Measurements from ENCODE around the gene VGLL4. TPM values are rescaled to one million over a fixed set of nuclear protein-coding genes. Genes with fewer than 3 reads are reported as not detected.
"Not testable (repeated sequence)": the region's sequence is repeated elsewhere in the genome, so short reads cannot be mapped to it uniquely, and the experiment has no call there.

Gene VGLL4
- total RNA-seq, 4 donors from 2014 or later = 53.4 to 128 (median 58.2) TPM

GRCh38 chr3:11602239-11602840, 41.4 kb downstream of the VGLL4 start:
- H3K4me1 ChIP-seq = peaks cover 31 to 92% (median 45%) of the 10 kb centered on the region in 3 donors
- no peaks in the 10 kb centered on the region for H3K27me3 ChIP-seq
- WGBS, 2 donors (ENCODE audit: low coverage in 1 of 2) = 64 to 72% methylated on average over 11 of the region's 11 CpGs
- no peak for TF ChIP-seq POLR2A (IDR thresholded peaks at IDR 0.05)
- TF ChIP-seq POLR2AphosphoS5 (IDR thresholded peaks at IDR 0.05) = no peak
- TF ChIP-seq EP300 (IDR thresholded peaks at IDR 0.05) = no peak
- TF ChIP-seq, protein P1, sequence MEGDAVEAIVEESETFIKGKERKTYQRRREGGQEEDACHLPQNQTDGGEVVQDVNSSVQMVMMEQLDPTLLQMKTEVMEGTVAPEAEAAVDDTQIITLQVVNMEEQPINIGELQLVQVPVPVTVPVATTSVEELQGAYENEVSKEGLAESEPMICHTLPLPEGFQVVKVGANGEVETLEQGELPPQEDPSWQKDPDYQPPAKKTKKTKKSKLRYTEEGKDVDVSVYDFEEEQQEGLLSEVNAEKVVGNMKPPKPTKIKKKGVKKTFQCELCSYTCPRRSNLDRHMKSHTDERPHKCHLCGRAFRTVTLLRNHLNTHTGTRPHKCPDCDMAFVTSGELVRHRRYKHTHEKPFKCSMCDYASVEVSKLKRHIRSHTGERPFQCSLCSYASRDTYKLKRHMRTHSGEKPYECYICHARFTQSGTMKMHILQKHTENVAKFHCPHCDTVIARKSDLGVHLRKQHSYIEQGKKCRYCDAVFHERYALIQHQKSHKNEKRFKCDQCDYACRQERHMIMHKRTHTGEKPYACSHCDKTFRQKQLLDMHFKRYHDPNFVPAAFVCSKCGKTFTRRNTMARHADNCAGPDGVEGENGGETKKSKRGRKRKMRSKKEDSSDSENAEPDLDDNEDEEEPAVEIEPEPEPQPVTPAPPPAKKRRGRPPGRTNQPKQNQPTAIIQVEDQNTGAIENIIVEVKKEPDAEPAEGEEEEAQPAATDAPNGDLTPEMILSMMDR (IDR thresholded peaks at IDR 0.05) = no peak
- ATAC-seq = no peak
- H3K4me3 ChIP-seq = no peak overlapping the region
- H3K36me3 ChIP-seq = peaks cover 0 to 4% of the 10 kb centered on the region in 2 donors
- peak overlapping the region; percentile 86 to 93 (median 90) for H3K27ac ChIP-seq
- no peaks in the 10 kb centered on the region for H3K9me3 ChIP-seq

GRCh38 chr3:11601446-11602238, 42.1 kb downstream of the VGLL4 start:
- Histone ChIP-seq H3K36me3 (peaks cover 0 to 4% of the 10 kb centered on the region in 2 donors), H3K27ac (peak overlapping the region; percentile 86 to 93 (median 90)), H3K27me3 (no peaks in the 10 kb centered on the region), H3K4me1 (peaks cover 31 to 89% (median 45%) of the 10 kb centered on the region in 3 donors), H3K4me3 (no peak overlapping the region), H3K9me3 (no peaks in the 10 kb centered on the region)
- ATAC-seq = no peak
- TF ChIP-seq POLR2AphosphoS5 (IDR thresholded peaks at IDR 0.05) (peak; percentile 62), EP300 (IDR thresholded peaks at IDR 0.05) (no peak)
- WGBS, 2 donors (ENCODE audit: low coverage in 1 of 2) = 59 to 60% methylated on average over 11 to 12 of the region's 21 CpGs

DNA sequence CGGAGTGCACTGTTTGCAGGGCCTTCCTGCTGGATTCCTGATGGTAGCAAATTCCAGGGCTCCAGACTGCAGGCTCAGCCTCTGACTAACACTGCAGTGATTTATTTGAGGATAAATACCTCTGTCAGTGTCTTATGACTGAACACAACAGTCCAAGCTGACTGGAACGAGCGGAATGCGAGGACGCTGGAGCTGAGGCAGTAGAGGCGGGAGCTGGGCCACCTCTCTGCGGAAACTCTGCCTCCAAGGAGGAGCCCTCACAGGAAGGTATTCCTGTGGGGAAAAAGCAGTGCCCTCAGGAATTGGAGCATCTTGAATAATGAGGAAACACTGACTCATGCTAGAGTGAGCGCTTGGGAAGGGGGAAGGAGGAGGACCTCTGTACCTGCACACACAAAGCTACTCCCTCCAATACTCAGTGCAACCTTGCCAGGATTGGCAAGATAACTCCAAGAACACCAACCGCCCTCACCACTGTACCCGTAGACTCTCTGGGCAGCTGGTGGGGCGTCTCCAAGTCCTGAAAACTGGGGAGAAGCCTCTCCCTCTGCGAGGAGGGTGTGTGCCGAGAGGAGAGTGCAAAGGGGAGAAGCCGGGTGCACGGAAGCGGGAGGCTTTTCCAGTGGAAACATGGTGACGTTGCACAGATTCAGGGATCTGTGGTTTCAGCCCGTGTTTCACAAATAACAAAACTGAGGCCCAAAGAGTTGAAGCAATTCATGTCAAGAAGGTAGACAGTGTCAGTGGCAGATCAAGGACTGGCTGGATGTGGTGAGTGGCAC, 43.0 kb downstream of the VGLL4 start:
- no peak overlapping the region for H3K4me3 ChIP-seq
- no peaks in the 10 kb centered on the region for H3K9me3 ChIP-seq
- peak overlapping the region; percentile 86 to 93 (median 90) for H3K27ac ChIP-seq
- ATAC-seq = peak; percentile 92
- H3K4me1 ChIP-seq = peaks cover 31 to 87% (median 45%) of the 10 kb centered on the region in 3 donors
- WGBS, 2 donors (ENCODE audit: low coverage in 1 of 2) = 10 to 66% methylated on average over 2 to 5 of the region's 18 CpGs
- H3K27me3 ChIP-seq = no peaks in the 10 kb centered on the region
- H3K36me3 ChIP-seq = peaks cover 0 to 4% of the 10 kb centered on the region in 2 donors
- TF ChIP-seq EP300 (IDR thresholded peaks at IDR 0.05) (no peak), POLR2A (IDR thresholded peaks at IDR 0.05) (no peak), POLR2AphosphoS5 (IDR thresholded peaks at IDR 0.05) (peak; percentile 99)
- TF ChIP-seq, protein P1 (IDR thresholded peaks at IDR 0.05) = peak in 1 of 4 experiments; percentile 26

- TF ChIP-seq, protein P1 (IDR thresholded peaks at IDR 0.05) = no peak
- no peak for TF ChIP-seq POLR2A (IDR thresholded peaks at IDR 0.05)
- TF ChIP-seq POLR2AphosphoS5 (IDR thresholded peaks at IDR 0.05) = no peak
- no peak for TF ChIP-seq EP300 (IDR thresholded peaks at IDR 0.05)
- peaks cover 29 to 79% (median 37%) of the 10 kb centered on the region in 3 donors for H3K4me1 ChIP-seq
- H3K36me3 ChIP-seq = peaks cover 0 to 7% of the 10 kb centered on the region in 2 donors
- no peaks in the 10 kb centered on the region for H3K27me3 ChIP-seq
- no peak for ATAC-seq
- peak overlapping the region in 1 of 4 donors; percentile 4 for H3K27ac ChIP-seq
- 49 to 90% methylated on average over 2 to 3 of the region's 7 CpGs for WGBS, 2 donors (ENCODE audit: low coverage in 1 of 2)
- no peaks in the 10 kb centered on the region for H3K9me3 ChIP-seq
- H3K4me3 ChIP-seq = no peak overlapping the region
Observed at GRCh38 chr3:11596387-11596786, 47.3 kb downstream of the VGLL4 start.

GRCh38 chr3:11595024-11595423, 48.7 kb downstream of the VGLL4 start:
- peaks cover 28 to 79% (median 38%) of the 10 kb centered on the region in 3 donors for H3K4me1 ChIP-seq
- not testable (repeated sequence) for H3K9me3 ChIP-seq, ATAC-seq, H3K4me3 ChIP-seq, H3K36me3 ChIP-seq, H3K27ac ChIP-seq, H3K27me3 ChIP-seq
- WGBS, 2 donors (ENCODE audit: low coverage in 1 of 2) = 100% methylated on average over 1 to 2 of the region's 5 CpGs

All from gastroesophageal sphincter (tissue), 4 donors.